Stimulated activated CD8-positive, alpha-beta memory T cell treated with anti-CD3 and anti-CD28 coated beads, Interleukin-12 subunit alpha, Interleukin-12 subunit beta, amount 100 ng/mL, for 1 hour (primary cell): ENCODE measurements around the gene VEGFA.

ENCODE experiments used
- DNase-seq: peaks from one replicate; pipeline ENCODE4 v3.0.0-alpha.2; 2020; ENCODE audit warnings: low read depth

VEGFA gene

GRCh38 chr6:43772681-43773049, 2.7 kb downstream of the VEGFA start:
- DNase-seq, result no peak

GRCh38 chr6:43773050-43773979, 3.3 kb downstream of the VEGFA start:
- DNase-seq, result no peak

GRCh38 chr6:43773980-43774775, 4.2 kb downstream of the VEGFA start:
- no peak for DNase-seq

GRCh38 chr6:43774776-43775534, 4.9 kb downstream of the VEGFA start:
- DNase-seq, result peak; percentile 25

GRCh38 chr6:43775535-43775885, 5.5 kb downstream of the VEGFA start:
- DNase-seq, result no peak

GRCh38 chr6:43776115-43776798, 6.2 kb downstream of the VEGFA start:
- DNase-seq, result no peak

- no peak for DNase-seq
Observed at GRCh38 chr6:43776799-43777776, 7.1 kb downstream of the VEGFA start.

GRCh38 chr6:43778131-43778855, 8.3 kb downstream of the VEGFA start:
- no peak for DNase-seq

- DNase-seq, result no peak
Observed at GRCh38 chr6:43778976-43779851, 9.2 kb downstream of the VEGFA start.

GRCh38 chr6:43779852-43780236, 9.8 kb downstream of the VEGFA start:
- DNase-seq, result no peak

- DNase-seq, result no peak
Observed at GRCh38 chr6:43780293-43780692, 10.3 kb downstream of the VEGFA start.

- no peak for DNase-seq
Observed at GRCh38 chr6:43780941-43781928, 11.2 kb downstream of the VEGFA start.

- DNase-seq, result no peak
Observed at GRCh38 chr6:43781941-43782704, 12.1 kb downstream of the VEGFA start.

GRCh38 chr6:43782764-43783513, 12.9 kb downstream of the VEGFA start:
- no peak for DNase-seq

- no peak for DNase-seq
Observed at GRCh38 chr6:43784049-43784855, 14.2 kb downstream of the VEGFA start.
